SK-N-MC (cell line): Measurements from ENCODE around the gene CDK2.

Experiments used
- EZH2 ChIP-seq: fragments of 200-600 bp; sonication (generic); IDR thresholded peaks from one replicate; pipeline ENCODE4 v1.6.1; 2017; ENCODE audit warnings: antibody characterized with exemption
- FOXP2 ChIP-seq: optimal IDR thresholded peaks from 2 replicates; pipeline ENCODE3; 2011; ENCODE audit warnings: mild to moderate bottlenecking, moderate library complexity; ENCODE audit not compliant: insufficient read depth; ENCODE audit errors: extremely low read length, control extremely low read depth
- POLR2AphosphoS5 ChIP-seq: IDR thresholded peaks from 2 replicates; pipeline ENCODE4 v1.6.1; 2012; ENCODE audit warnings: mild to moderate bottlenecking, low read depth, low read length, borderline replicate concordance

- TF ChIP-seq POLR2AphosphoS5 (no peak), EZH2 (no peak), FOXP2 (no peak)
Measured at GRCh38 chr12:55991110-55991509, 24.5 kb downstream of the CDK2 start.
